Neural cell (in vitro differentiated cells): ENCODE data around the gene IGF2R.

Experiments used
- EP300 ChIP-seq: fragments of 450-650 bp; conservative IDR thresholded peaks from 2 replicates; pipeline ENCODE4 v1.6.1; 2014; ENCODE audit warnings: antibody characterized with exemption, mild to moderate bottlenecking, moderate library complexity; ENCODE audit not compliant: poor library complexity, severe bottlenecking
- TAF1 ChIP-seq: IDR thresholded peaks from 2 replicates; pipeline ENCODE4 v1.6.1; 2012; ENCODE audit warnings: low read depth
- TF ChIP-seq, protein P1 (sequence below): fragments of 450-650 bp; IDR thresholded peaks from 2 replicates; pipeline ENCODE4 v1.5.1; 2014; ENCODE audit warnings: antibody characterized with exemption, mild to moderate bottlenecking, moderate library complexity; ENCODE audit not compliant: poor library complexity, severe bottlenecking

DNA sequence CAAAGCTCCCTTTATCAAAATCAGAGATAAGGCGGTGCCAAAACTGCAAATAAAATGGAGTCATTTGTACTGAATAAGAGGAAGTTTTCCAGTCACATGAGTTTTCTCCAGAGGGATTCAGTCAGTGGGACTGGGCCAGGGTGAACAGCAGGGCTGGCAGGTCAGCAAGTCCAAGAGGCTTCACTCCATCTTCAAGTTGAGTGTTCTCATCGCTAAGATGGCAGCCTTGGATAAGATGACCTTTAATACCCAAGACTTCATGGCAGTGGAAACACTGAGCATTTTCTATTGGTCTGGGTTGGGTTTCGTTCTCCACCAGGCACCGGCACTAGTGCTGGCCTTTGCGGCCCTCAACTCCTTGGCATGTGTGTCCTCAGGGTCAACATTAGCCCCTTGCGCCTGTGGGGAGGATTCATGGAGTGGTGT is 29.3 kb upstream of the IGF2R start:
- TF ChIP-seq, protein P1, sequence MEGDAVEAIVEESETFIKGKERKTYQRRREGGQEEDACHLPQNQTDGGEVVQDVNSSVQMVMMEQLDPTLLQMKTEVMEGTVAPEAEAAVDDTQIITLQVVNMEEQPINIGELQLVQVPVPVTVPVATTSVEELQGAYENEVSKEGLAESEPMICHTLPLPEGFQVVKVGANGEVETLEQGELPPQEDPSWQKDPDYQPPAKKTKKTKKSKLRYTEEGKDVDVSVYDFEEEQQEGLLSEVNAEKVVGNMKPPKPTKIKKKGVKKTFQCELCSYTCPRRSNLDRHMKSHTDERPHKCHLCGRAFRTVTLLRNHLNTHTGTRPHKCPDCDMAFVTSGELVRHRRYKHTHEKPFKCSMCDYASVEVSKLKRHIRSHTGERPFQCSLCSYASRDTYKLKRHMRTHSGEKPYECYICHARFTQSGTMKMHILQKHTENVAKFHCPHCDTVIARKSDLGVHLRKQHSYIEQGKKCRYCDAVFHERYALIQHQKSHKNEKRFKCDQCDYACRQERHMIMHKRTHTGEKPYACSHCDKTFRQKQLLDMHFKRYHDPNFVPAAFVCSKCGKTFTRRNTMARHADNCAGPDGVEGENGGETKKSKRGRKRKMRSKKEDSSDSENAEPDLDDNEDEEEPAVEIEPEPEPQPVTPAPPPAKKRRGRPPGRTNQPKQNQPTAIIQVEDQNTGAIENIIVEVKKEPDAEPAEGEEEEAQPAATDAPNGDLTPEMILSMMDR: no peak
- TF ChIP-seq TAF1 (no peak), EP300 (no peak)
